Lung (tissue), 12 donors: Measurements from ENCODE around the gene RIN3. TPM values are rescaled to one million over a fixed set of nuclear protein-coding genes. Genes with fewer than 3 reads are reported as not detected.

ENCODE experiments used
- ATAC-seq: fragments of 200-7000 bp; cut with Tn5 transposase; one replicate; pipeline ENCODE4 v1.9.1; 2020; ENCODE audit warnings: moderate number of reproducible peaks; ENCODE audit not compliant: insufficient read depth, low FRiP score
- DNase-seq, 3 donors: peaks; one replicate each; pipeline ENCODE4 v3.0.0-alpha.2; 2013 to 2017
- H3K27ac ChIP-seq, 2 donors: one replicate each; pipeline ENCODE4 v1.5.1; 2013; ENCODE audit warnings: mild to moderate bottlenecking in 2 of 2, moderate library complexity in 2 of 2, control low read depth in 1 of 2, inconsistent platforms in 1 of 2, low read depth in 1 of 2, low read length in 1 of 2
- H3K27me3 ChIP-seq, 3 donors: one replicate each; pipeline ENCODE4 v1.5.1; 2013; ENCODE audit warnings: low read length in 2 of 3; ENCODE audit not compliant: control insufficient read depth in 3 of 3, insufficient read depth in 3 of 3
- H3K36me3 ChIP-seq, 4 donors: one replicate each; pipeline ENCODE4 v1.5.1; 2013; ENCODE audit warnings: low read length in 4 of 4, mild to moderate bottlenecking in 1 of 4, moderate library complexity in 1 of 4; ENCODE audit not compliant: control insufficient read depth in 4 of 4, insufficient read depth in 4 of 4
- H3K4me1 ChIP-seq, 5 donors: one replicate each; pipeline ENCODE4 v1.5.1; 2013; ENCODE audit warnings: low read length in 5 of 5, mild to moderate bottlenecking in 2 of 5, moderate library complexity in 1 of 5; ENCODE audit not compliant: control insufficient read depth in 5 of 5, insufficient read depth in 5 of 5
- H3K4me3 ChIP-seq: one replicate; pipeline ENCODE4 v1.5.1; 2013; ENCODE audit warnings: mild to moderate bottlenecking, control low read depth, moderate library complexity
- H3K9ac ChIP-seq, 2 donors: one replicate each; pipeline ENCODE4 v1.5.1; 2013; ENCODE audit warnings: low read length in 2 of 2, control low read depth in 1 of 2; ENCODE audit not compliant: insufficient read depth in 1 of 2
- H3K9me3 ChIP-seq, 4 donors: one replicate each; pipeline ENCODE4 v1.5.1; 2013; ENCODE audit warnings: low read length in 3 of 4, mild to moderate bottlenecking in 1 of 4, moderate library complexity in 1 of 4; ENCODE audit not compliant: control insufficient read depth in 4 of 4, insufficient read depth in 3 of 4
- WGBS, 2 donors: extraction: QIAGEN DNeasy Blood & Tissue Kit; methylation state at CpG; one replicate each; pipeline ENCODE4 v1.1.7; 2013; 5-methylcytosine and 5-hydroxymethylcytosine counted together
- polyA plus RNA-seq, 2 donors: library from polyadenylated mRNA; stranded (reverse); fragments of 200-250 nt; gene quantifications; one replicate each; pipeline ENCODE4 v1.2.1, GENCODE V29; 2013
- total RNA-seq, 2 donors: library from RNA; depleted of rRNA in 1 of 2; stranded (reverse); fragments of >200 nt in 1 of 2; gene quantifications; one replicate each; pipeline ENCODE4 v1.2.1, GENCODE V29; 2014 to 2021
- TF ChIP-seq, protein P1 (sequence below): IDR thresholded peaks from 2 replicates; pipeline ENCODE4 v1.5.1; 2012; ENCODE audit warnings: mild to moderate bottlenecking; ENCODE audit errors: control extremely low read depth, extremely low read depth
- donor health status: control.
- donor health status: control.
- donor health status: Bipolar disorder and iron deficiency.
- donor health status: healthy.
- donor health status: DM: yes; HTN: yes; CAD: no.

The RIN3 gene
- total and polyA plus RNA-seq, 4 donors = 19.3 to 55.5 (median 40.2) TPM

GRCh38 chr14:92544051-92544720 is 30.6 kb downstream of the RIN3 start:
- Histone ChIP-seq H3K27me3 (no peaks in the 10 kb centered on the region), H3K4me3 (no peak overlapping the region), H3K27ac (peak overlapping the region in 1 of 2 donors; percentile 72), H3K9me3 (no peaks in the 10 kb centered on the region), H3K36me3 (no peaks in the 10 kb centered on the region), H3K4me1 (peaks cover 3 to 20% (median 17%) of the 10 kb centered on the region in 5 donors), H3K9ac (no peak overlapping the region)
- no peak for DNase-seq
- no peak for ATAC-seq
- 69 to 80% methylated on average over 6 of the region's 6 CpGs for WGBS, 2 donors
- TF ChIP-seq, protein P1, sequence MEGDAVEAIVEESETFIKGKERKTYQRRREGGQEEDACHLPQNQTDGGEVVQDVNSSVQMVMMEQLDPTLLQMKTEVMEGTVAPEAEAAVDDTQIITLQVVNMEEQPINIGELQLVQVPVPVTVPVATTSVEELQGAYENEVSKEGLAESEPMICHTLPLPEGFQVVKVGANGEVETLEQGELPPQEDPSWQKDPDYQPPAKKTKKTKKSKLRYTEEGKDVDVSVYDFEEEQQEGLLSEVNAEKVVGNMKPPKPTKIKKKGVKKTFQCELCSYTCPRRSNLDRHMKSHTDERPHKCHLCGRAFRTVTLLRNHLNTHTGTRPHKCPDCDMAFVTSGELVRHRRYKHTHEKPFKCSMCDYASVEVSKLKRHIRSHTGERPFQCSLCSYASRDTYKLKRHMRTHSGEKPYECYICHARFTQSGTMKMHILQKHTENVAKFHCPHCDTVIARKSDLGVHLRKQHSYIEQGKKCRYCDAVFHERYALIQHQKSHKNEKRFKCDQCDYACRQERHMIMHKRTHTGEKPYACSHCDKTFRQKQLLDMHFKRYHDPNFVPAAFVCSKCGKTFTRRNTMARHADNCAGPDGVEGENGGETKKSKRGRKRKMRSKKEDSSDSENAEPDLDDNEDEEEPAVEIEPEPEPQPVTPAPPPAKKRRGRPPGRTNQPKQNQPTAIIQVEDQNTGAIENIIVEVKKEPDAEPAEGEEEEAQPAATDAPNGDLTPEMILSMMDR = no peak

- Histone ChIP-seq H3K4me1 (peaks cover 0 to 16% (median 11%) of the 10 kb centered on the region in 5 donors), H3K27ac (peak overlapping the region in 1 of 2 donors; percentile 75), H3K36me3 (peaks cover 0 to 3% (median 0%) of the 10 kb centered on the region in 4 donors), H3K27me3 (no peaks in the 10 kb centered on the region), H3K9me3 (no peaks in the 10 kb centered on the region), H3K4me3 (no peak overlapping the region), H3K9ac (no peak overlapping the region)
- TF ChIP-seq, protein P1 = no peak
- 72 to 86% methylated on average over 7 of the region's 7 CpGs for WGBS, 2 donors
- no peak for ATAC-seq
- no peak for DNase-seq
Measured at GRCh38 chr14:92546347-92547053, 32.9 kb downstream of the RIN3 start.

DNA sequence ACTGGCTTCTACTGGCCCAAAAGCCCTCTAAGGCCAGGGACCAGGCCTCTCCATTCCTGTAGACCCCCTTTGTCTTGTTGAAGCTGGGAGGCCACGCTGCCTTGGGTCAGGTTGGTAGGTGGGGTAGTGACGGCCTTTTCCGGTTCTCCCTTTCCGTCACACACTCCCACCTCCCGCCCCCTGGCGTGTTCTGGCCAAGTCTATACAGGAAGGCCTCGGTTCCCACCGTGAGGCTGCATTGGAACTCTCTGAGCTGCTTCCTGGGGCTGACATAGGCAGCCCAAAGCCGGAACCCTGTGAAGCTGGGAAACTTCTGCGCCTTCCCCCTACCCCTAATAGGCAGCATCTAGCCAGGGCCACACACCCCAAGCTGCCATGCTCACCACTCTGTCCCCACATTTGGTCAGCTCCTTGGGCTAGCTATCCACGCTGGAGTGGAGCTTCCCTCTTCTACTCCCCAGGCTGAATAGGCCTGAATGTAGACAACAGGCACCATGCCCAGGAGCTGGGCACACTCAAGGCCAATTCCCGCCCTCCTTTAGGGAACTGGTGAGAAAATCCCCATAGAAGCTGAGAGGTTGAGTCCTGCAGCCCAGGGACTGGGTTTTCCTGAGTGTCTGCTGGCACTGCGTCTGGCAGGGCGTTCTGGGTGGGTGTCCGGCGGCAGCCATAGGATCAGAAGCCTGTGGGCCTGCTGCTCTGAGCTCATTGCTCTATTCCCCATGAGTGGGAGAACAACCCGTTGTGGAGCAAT is 35.7 kb downstream of the RIN3 start:
- Histone ChIP-seq H3K36me3 (peaks cover 0 to 3% (median 0%) of the 10 kb centered on the region in 4 donors), H3K4me3 (no peak overlapping the region), H3K4me1 (peaks cover 0 to 25% (median 13%) of the 10 kb centered on the region in 5 donors), H3K9ac (no peak overlapping the region), H3K27ac (peak overlapping the region; percentile 43 to 52), H3K9me3 (no peaks in the 10 kb centered on the region), H3K27me3 (no peaks in the 10 kb centered on the region)
- DNase-seq = peak in 1 of 3 donors; percentile 27
- TF ChIP-seq, protein P1 = no peak
- ATAC-seq = peak; percentile 28
- WGBS, 2 donors = 62 to 75% methylated on average over 17 of the region's 17 CpGs
